ENCODE measurements around the gene OTOA. TPM values are rescaled to one million over a fixed set of nuclear protein-coding genes. Genes with fewer than 3 reads are reported as not detected.
"Not testable (repeated sequence)": the region's sequence is repeated elsewhere in the genome, so short reads cannot be mapped to it uniquely, and the experiment has no call there.

OTOA gene
- total RNA-seq, 4 donors from 2014 or later = 0.11 to 0.33 TPM; not detected in 2

GRCh38 chr16:21667575-21667974 lies 3.8 kb downstream of the OTOA start:
- 89% methylated on average over 3 of the region's 3 CpGs for WGBS
- TF ChIP-seq EP300 (IDR thresholded peaks at IDR 0.05) (no peak), CTCF (IDR thresholded peaks at IDR 0.05) (no peak), POLR2AphosphoS5 (IDR thresholded peaks at IDR 0.05) (no peak), POLR2A (IDR thresholded peaks at IDR 0.05; ENCODE audit: low read depth) (no peak)

GRCh38 chr16:21673469-21673868 lies 9.7 kb downstream of the OTOA start:
- DNase-seq (ENCODE audit: extremely low spot score) = no peak
- 93% methylated on average over 3 of the region's 3 CpGs for WGBS
- H3K4me1 ChIP-seq = no peaks in the 10 kb centered on the region
- H3K36me3 ChIP-seq = no peaks in the 10 kb centered on the region
- H3K27me3 ChIP-seq = peaks cover 0 to 13% (median 0%) of the 10 kb centered on the region in 4 donors
- peaks cover 0 to 12% (median 2%) of the 10 kb centered on the region in 4 donors for H3K9me3 ChIP-seq
- H3K4me3 ChIP-seq = no peak overlapping the region
- H3K27ac ChIP-seq (replicated peaks in 1 of 4) = no peak overlapping the region
- intact Hi-C loops (cut with DNase I) = no loop called here
- TF ChIP-seq EP300 (IDR thresholded peaks at IDR 0.05) (no peak), POLR2AphosphoS5 (IDR thresholded peaks at IDR 0.05) (no peak), POLR2A (IDR thresholded peaks at IDR 0.05; ENCODE audit: low read depth) (no peak), CTCF (IDR thresholded peaks at IDR 0.05) (no peak)

More at GRCh38 chr16:21667575-21667974, 3.8 kb downstream of the OTOA start:
- Histone ChIP-seq H3K4me3 (no peak overlapping the region), H3K36me3 (no peaks in the 10 kb centered on the region), H3K4me1 (peaks cover 7 to 12% (median 9%) of the 10 kb centered on the region in 4 donors), H3K27ac (replicated peaks in 1 of 4) (no peak overlapping the region), H3K9me3 (no peaks in the 10 kb centered on the region), H3K27me3 (peaks cover 0 to 45% (median 2%) of the 10 kb centered on the region in 4 donors)
- DNase-seq (ENCODE audit: extremely low spot score) = no peak
- intact Hi-C loops (cut with DNase I) = no loop called here

GRCh38 chr16:21674456-21674855 lies 10.7 kb downstream of the OTOA start:
- WGBS = 87% methylated on average over 4 of the region's 4 CpGs
- H3K4me1 ChIP-seq; H3K36me3 ChIP-seq; DNase-seq (ENCODE audit: extremely low spot score); intact Hi-C loops (cut with DNase I); H3K27ac ChIP-seq (replicated peaks in 1 of 4); H3K4me3 ChIP-seq: not testable (repeated sequence)
- Histone ChIP-seq H3K9me3 (peaks cover 0 to 12% (median 2%) of the 10 kb centered on the region in 4 donors), H3K27me3 (peaks cover 0 to 10% (median 0%) of the 10 kb centered on the region in 4 donors)

- 92% methylated on average over 5 of the region's 5 CpGs for WGBS
- H3K4me3 ChIP-seq; H3K36me3 ChIP-seq; H3K27ac ChIP-seq (replicated peaks in 1 of 4); H3K4me1 ChIP-seq; intact Hi-C loops (cut with DNase I); DNase-seq (ENCODE audit: extremely low spot score); H3K9me3 ChIP-seq: not testable (repeated sequence)
- H3K27me3 ChIP-seq = peaks cover 0 to 22% (median 0%) of the 10 kb centered on the region in 4 donors
Measured at GRCh38 chr16:21680714-21681113, 16.9 kb downstream of the OTOA start.

- TF ChIP-seq POLR2AphosphoS5 (IDR thresholded peaks at IDR 0.05) (no peak), EP300 (IDR thresholded peaks at IDR 0.05) (no peak), CTCF (IDR thresholded peaks at IDR 0.05) (no peak), POLR2A (IDR thresholded peaks at IDR 0.05; ENCODE audit: low read depth) (no peak)
- Histone ChIP-seq H3K4me3 (no peak overlapping the region), H3K9me3 (peaks cover 0 to 3% (median 0%) of the 10 kb centered on the region in 4 donors), H3K36me3 (no peaks in the 10 kb centered on the region), H3K27ac (replicated peaks in 1 of 4) (no peak overlapping the region), H3K27me3 (peaks cover 0 to 23% (median 0%) of the 10 kb centered on the region in 4 donors), H3K4me1 (no peaks in the 10 kb centered on the region)
- no peak for DNase-seq (ENCODE audit: extremely low spot score)
- 78% methylated on average over 3 of the region's 3 CpGs for WGBS
- intact Hi-C loops (cut with DNase I) = no loop called here
Measured at GRCh38 chr16:21683184-21683583, 19.4 kb downstream of the OTOA start.

GRCh38 chr16:21684199-21684598 lies 20.4 kb downstream of the OTOA start:
- Histone ChIP-seq H3K4me1 (no peaks in the 10 kb centered on the region), H3K27me3 (peaks cover 0 to 23% (median 0%) of the 10 kb centered on the region in 4 donors)
- no peak for TF ChIP-seq POLR2A (IDR thresholded peaks at IDR 0.05; ENCODE audit: low read depth)
- no peak for TF ChIP-seq CTCF (IDR thresholded peaks at IDR 0.05)
- no peak for TF ChIP-seq EP300 (IDR thresholded peaks at IDR 0.05)
- TF ChIP-seq POLR2AphosphoS5 (IDR thresholded peaks at IDR 0.05) = no peak

More at GRCh38 chr16:21684199-21684598, 20.4 kb downstream of the OTOA start:
- Histone ChIP-seq H3K4me3 (no peak overlapping the region), H3K27ac (replicated peaks in 1 of 4) (no peak overlapping the region), H3K36me3 (no peaks in the 10 kb centered on the region), H3K9me3 (peaks cover 0 to 9% (median 6%) of the 10 kb centered on the region in 4 donors)
- DNase-seq (ENCODE audit: extremely low spot score) = no peak
- intact Hi-C loops (cut with DNase I) = no loop called here
- WGBS = 34% methylated on average over 5 of the region's 6 CpGs
